Measurements from ENCODE around the gene TTC34. TPM values are rescaled to one million over a fixed set of nuclear protein-coding genes. Genes with fewer than 3 reads are reported as not detected.

Gene TTC34
- total RNA-seq, 4 donors from 2014 or later = 0.17 to 0.56 TPM; not detected in 2

DNA sequence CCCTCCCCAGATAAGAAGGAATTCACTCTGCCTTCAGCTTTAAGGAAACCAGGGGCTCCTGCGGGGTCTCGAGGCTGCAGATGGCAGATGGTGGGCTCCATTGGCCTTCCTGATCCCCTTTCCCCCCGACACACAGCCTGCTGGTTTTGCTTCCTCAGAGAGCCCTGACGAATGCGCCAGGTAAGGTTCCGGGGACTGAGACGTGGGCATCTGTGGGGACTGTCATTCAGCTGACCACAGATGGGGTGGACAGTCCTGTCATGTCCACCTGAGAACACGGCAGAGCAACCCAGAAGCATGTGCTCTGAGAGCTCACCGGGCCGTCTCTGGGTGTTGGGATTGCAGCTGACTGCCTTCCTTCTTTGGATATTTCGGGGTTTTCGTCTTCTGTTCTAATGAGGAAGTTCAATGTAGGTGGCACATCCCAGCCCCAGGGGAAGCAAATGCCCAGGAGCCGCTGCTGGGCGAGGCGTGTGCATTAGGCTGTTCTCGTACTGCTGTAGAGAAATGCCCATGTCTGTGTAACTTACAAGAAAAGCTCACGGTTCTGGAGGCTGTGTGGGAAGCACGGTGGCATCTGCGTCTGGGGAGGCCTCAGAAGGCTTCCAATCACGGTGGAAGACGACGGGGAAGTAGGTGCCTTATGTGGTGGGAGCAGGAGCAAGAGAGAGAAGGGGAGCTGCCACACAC lies 22.6 kb upstream of the TTC34 start:
- H3K27me3 ChIP-seq = peaks cover 58% of the 10 kb centered on the region

DNA sequence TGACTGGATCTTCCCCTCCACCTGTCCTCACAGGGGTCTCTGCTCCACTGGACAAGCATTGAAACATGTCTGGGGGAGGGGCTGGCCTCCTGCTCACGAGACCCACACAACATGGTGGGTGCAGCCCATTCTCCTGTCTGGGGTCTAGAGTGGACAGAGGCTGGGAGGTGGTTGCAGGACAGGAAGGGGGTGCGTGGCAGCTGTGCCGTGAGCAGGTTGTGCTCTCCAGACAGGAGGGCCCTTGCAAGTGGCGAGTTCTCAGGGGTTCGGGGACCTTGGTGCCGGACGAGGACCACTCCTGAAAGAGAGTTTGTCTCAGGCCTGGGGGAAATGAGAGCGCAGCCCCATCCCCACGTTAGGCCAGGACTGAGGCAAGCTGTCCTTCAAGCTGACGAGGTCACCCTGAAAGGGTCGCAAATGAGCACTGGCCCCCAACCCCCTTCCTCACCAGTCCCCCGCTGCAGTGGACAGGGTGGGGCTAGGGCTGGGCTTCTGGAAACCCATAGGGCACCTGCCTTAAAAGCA lies 21.2 kb upstream of the TTC34 start:
- Histone ChIP-seq H3K4me3 (no peak overlapping the region), H3K27ac (no peak overlapping the region), H3K9me3 (no peaks in the 10 kb centered on the region), H3K4me1 (peaks cover 4% of the 10 kb centered on the region), H3K27me3 (peaks cover 64% of the 10 kb centered on the region), H3K36me3 (no peaks in the 10 kb centered on the region)
- TF ChIP-seq CTCF (IDR thresholded peaks at IDR 0.05) = no peak
- TF ChIP-seq POLR2AphosphoS5 (IDR thresholded peaks at IDR 0.05) = no peak
- no peak for TF ChIP-seq POLR2A (IDR thresholded peaks at IDR 0.05)
- TF ChIP-seq EP300 (IDR thresholded peaks at IDR 0.05) = no peak
- WGBS = 60% methylated on average over 1 of the region's 12 CpGs
- no peak for DNase-seq (ENCODE audit: low spot score in 2 of 2)

More for the DNA sequence above, 22.6 kb upstream of the TTC34 start:
- H3K4me1 ChIP-seq = peaks cover 4% of the 10 kb centered on the region
- no peak overlapping the region for H3K4me3 ChIP-seq
- H3K9me3 ChIP-seq = no peaks in the 10 kb centered on the region
- no peaks in the 10 kb centered on the region for H3K36me3 ChIP-seq
- H3K27ac ChIP-seq = no peak overlapping the region
- WGBS = 72% methylated on average over 18 of the region's 22 CpGs
- DNase-seq (ENCODE audit: low spot score in 2 of 2) = no peak
- TF ChIP-seq POLR2A (IDR thresholded peaks at IDR 0.05) = no peak
- TF ChIP-seq POLR2AphosphoS5 (IDR thresholded peaks at IDR 0.05) = no peak
- no peak for TF ChIP-seq EP300 (IDR thresholded peaks at IDR 0.05)
- TF ChIP-seq CTCF (IDR thresholded peaks at IDR 0.05) = no peak

- TF ChIP-seq CTCF (IDR thresholded peaks at IDR 0.05) = peak in 1 of 2 donors; percentile 50
- TF ChIP-seq POLR2AphosphoS5 (IDR thresholded peaks at IDR 0.05) = no peak
- no peak for TF ChIP-seq POLR2A (IDR thresholded peaks at IDR 0.05)
- no peak for DNase-seq (ENCODE audit: low spot score in 2 of 2)
These were observed 20.6 kb upstream of the TTC34 start for GRCh38 chr1:2821966-2822620.

DNA sequence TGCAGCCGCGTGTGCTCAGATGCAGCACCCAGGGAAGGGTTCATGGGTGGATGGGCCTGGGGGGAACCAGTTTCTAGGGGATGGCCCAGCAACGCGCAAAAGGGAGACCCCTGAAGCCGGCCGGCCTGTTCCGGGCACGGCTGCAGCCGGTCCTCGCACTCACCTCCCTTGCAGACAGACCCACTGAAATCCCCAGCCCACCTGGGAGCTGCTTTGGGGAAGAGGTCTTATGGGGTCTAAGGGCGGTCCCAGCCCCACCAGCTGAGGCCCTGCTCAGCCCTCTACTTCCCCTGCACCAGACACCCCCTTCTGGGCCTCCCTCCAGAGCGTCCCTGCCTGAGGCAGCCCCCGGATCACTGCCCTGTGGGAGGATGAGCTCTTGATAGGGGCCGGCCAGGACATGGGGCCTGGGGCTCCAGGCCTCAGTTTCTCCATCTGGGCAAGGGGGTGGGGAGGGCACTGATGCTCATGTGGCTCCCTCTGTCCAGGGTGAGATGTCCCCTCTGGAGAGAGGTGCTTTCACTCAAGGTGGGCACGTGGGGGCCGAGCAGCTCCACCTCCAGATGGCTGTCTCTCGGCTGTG lies 20.0 kb upstream of the TTC34 start:
- no peak for DNase-seq (ENCODE audit: low spot score in 2 of 2)
- peaks cover 68% of the 10 kb centered on the region for H3K27me3 ChIP-seq
- WGBS = 52% methylated on average over 3 of the region's 17 CpGs

More at GRCh38 chr1:2821966-2822620, 20.6 kb upstream of the TTC34 start:
- Histone ChIP-seq H3K4me1 (peaks cover 4% of the 10 kb centered on the region), H3K4me3 (no peak overlapping the region), H3K27ac (no peak overlapping the region), H3K36me3 (no peaks in the 10 kb centered on the region), H3K9me3 (no peaks in the 10 kb centered on the region), H3K27me3 (peaks cover 64% of the 10 kb centered on the region)
- 39% methylated on average over 8 of the region's 29 CpGs for whole genome bisulfite sequencing

More for the DNA sequence above, 20.0 kb upstream of the TTC34 start:
- TF ChIP-seq EP300 (IDR thresholded peaks at IDR 0.05) = no peak
- no peak for TF ChIP-seq POLR2A (IDR thresholded peaks at IDR 0.05)
- TF ChIP-seq POLR2AphosphoS5 (IDR thresholded peaks at IDR 0.05) = no peak
- TF ChIP-seq CTCF (IDR thresholded peaks at IDR 0.05) = no peak
- no peaks in the 10 kb centered on the region for H3K36me3 ChIP-seq
- no peak overlapping the region for H3K27ac ChIP-seq
- H3K4me1 ChIP-seq = peaks cover 4% of the 10 kb centered on the region
- no peaks in the 10 kb centered on the region for H3K9me3 ChIP-seq
- H3K4me3 ChIP-seq = no peak overlapping the region
